Renal cortex interstitium (tissue), 11 donors: Measurements from ENCODE around the gene TAF3. TPM values are rescaled to one million over a fixed set of nuclear protein-coding genes. Genes with fewer than 3 reads are reported as not detected.

Source experiments
- DNase-seq, 11 donors: peaks; one replicate each; pipeline ENCODE4 v3.0.0-alpha.2; 2013; ENCODE audit warnings: low read depth in 9 of 11, low spot score in 4 of 11; ENCODE audit errors: extremely low read depth in 1 of 11
- polyA plus RNA-seq, 3 donors: library from polyadenylated mRNA; unstranded; fragments of 120-200 nt; gene quantifications; one replicate each; pipeline ENCODE4 v1.2.1, GENCODE V29; 2013; ENCODE audit not compliant: insufficient read length in 3 of 3

Gene TAF3
- polyA plus RNA-seq, 3 donors = 10.6 to 12.3 (median 10.9) TPM

DNA sequence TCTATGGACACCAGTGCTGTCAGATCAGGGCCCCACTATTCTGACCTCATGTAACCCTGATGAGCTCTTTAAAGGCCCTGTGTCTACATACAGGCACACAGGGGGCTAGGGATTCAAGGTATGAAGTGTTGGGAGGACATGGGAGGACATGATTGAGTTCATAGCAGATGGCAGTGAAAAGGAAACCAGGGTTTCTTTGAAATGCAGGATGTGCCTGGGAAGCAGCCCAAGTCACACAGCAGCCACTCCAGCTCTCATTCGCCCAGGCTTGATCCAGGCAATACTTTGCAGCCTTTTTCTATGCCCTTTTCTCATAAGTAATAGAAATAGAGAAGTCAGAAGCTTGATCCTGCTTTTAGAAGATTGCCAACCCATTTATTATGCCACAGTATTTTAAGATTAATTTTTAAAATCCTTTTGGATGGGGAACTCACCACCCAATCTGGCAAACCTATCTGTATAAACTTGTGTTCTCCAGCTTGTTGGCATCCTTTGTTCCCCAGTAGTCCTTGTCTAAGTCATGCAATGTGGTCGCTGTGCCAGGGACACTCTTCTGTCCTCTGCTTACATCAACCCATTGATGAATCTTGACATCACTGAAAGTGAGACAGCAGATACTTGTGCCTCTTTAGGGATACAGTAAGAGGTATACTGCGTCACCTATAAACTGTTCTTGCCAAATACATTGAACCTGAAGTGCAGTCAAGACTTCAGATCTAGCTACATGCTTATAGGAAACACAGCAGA lies 95.0 kb downstream of the TAF3 start:
- no peak for DNase-seq

- peak in 8 of 11 donors; percentile 18 to 57 (median 34) for DNase-seq
Measured at GRCh38 chr10:7915923-7916536, 97.7 kb downstream of the TAF3 start.

DNA sequence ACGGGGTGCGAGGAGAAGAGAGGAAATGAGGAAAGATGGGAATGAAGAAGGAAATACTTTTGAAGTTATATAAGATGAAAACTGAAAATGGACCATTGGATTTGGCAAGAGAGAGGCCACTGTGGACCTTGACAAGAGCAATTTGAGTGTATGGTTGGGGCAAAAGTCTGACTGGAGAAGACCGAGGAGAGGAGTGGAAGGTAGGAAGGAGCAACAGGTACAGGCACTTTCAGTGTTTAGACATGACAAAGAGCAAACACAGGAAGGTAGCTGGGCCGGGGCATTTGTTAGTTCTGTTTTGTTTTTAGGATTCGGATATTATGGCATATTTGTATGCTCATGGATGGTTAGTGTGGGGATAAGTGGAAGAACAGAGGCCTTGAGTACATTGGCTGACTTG lies 99.4 kb downstream of the TAF3 start:
- no peak for DNase-seq

- DNase-seq = no peak
Measured at GRCh38 chr10:7922707-7923106, 104.4 kb downstream of the TAF3 start.

GRCh38 chr10:7928536-7928935 lies 110.2 kb downstream of the TAF3 start:
- no peak for DNase-seq

DNA sequence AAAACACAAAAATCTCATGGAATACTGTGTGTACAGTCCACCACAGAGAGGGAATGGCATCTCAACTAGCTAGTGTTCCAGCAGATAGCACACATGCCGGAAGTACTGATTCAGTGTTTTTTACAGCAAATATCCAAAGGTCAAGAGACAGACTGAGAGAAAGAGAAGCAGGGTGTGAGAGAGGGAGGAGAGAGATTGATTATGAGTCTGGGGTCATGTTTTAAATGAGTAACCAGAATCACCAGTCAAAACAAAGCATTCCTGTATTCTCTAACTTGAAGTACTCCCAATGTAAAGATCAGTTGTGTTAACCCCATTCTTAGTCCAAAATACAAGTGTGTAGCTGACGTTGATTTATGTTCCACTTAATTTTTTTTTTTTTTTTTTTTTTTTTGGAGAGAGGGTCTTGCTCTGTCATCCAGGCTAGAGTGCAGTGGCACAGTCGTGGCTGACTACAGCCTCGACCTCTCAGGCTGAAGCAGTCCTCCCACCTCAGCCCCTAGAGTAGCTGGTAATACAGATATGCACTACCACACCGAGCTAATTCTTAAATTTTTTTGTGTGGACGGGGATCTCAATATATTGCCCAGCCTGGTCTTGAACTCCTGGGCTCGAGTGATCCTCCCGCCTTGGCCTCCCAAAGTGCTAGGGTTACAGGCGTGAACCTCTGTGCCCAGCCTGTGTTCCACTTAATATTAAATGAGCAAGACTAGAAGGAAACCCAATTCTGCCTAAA lies 114.2 kb downstream of the TAF3 start:
- peak in 3 of 11 donors; percentile 11 to 31 (median 13) for DNase-seq

DNA sequence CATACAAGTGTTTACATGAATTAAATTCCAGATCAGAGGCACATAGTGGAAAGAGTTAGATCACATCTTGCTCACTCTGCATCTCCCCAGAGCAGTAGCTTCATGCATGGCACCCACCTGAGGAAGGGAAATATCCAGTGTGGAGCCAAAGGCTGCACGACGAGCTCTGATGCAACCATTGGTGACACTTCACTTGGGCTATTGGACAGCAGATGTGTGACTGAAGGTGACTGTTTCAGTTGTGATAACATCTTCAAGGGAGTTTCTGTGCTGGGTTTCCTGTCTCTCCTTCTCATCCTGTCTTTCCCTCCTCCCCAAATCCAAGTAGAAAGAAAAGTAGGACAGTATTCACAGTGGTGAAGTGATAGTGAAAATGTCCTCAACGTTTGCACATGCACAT lies 115.0 kb downstream of the TAF3 start:
- DNase-seq = no peak

- no peak for DNase-seq
Measured at GRCh38 chr10:7933757-7934156, 115.5 kb downstream of the TAF3 start.

- DNase-seq = no peak
Measured at GRCh38 chr10:7937315-7937945, 119.1 kb downstream of the TAF3 start.

GRCh38 chr10:7941576-7941975 lies 123.3 kb downstream of the TAF3 start:
- no peak for DNase-seq

DNA sequence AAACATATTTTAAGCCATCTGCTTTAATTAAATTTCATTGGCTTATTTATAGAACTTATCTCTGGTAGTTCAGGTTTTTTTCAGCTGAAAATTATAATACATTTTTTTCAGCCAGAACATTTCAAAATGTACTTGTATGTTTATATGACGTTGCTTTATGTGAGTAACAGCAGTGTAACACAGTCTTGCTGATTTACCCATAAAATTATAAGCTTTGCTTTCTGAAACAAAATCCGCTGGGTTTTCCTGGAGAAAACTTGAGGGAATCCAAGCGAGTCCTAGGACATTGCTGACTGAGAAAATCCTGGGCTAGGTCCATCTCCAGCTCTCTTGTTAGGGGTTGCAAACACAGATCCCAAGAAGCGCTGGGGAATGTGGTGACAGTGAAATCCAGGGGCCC lies 124.0 kb downstream of the TAF3 start:
- DNase-seq = no peak

GRCh38 chr10:7942859-7943258 lies 124.6 kb downstream of the TAF3 start:
- no peak for DNase-seq

DNA sequence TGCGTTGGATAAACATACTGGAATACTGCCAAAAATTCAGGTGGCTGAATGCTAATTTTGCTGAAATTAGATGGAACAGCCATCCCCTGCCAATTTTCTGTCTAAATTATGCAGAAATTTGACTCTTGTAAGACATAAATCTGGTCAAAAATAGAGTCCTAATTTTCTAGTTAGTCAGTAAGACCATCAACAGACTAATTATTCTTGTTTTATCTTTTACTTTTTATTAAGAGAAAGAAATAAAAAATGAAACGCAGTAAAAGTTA lies 125.8 kb downstream of the TAF3 start:
- no peak for DNase-seq

- no peak for DNase-seq
Measured at GRCh38 chr10:7944537-7944936, 126.2 kb downstream of the TAF3 start.

- DNase-seq = no peak
Measured at GRCh38 chr10:7945034-7945433, 126.7 kb downstream of the TAF3 start.

DNA sequence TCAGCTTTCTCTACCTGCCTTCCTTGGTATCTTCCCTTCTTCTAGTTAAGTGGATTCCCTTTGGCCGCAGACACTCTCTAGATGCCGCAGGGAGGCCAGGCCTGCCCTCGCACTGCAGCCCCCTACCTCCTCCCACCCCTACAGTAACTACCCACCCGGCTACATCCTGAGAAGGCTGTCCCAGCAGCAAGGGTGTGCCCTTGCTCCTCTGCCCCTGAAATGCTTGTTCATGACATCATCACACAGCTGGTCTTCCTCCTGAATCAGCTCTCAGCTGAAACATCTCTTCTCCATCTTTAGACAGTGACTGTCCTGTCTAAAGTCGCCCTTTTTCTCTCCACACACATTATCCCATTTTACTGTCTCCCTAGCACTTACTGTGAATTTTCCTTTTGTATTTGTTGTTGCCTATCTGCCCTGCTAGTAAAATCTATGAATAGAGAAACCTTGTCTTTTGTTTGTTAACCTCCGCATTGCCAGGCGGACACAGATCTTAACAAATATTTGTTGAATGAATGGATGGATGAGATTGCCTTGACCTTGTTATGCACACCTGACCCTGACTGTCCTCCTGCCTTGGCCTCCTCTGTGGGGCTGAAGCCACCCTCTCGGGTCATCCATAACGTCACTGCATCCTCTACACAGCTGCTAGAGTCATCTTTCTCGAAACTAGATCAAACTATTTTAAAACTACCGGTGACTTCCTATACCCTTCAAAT lies 127.3 kb downstream of the TAF3 start:
- DNase-seq = no peak

DNA sequence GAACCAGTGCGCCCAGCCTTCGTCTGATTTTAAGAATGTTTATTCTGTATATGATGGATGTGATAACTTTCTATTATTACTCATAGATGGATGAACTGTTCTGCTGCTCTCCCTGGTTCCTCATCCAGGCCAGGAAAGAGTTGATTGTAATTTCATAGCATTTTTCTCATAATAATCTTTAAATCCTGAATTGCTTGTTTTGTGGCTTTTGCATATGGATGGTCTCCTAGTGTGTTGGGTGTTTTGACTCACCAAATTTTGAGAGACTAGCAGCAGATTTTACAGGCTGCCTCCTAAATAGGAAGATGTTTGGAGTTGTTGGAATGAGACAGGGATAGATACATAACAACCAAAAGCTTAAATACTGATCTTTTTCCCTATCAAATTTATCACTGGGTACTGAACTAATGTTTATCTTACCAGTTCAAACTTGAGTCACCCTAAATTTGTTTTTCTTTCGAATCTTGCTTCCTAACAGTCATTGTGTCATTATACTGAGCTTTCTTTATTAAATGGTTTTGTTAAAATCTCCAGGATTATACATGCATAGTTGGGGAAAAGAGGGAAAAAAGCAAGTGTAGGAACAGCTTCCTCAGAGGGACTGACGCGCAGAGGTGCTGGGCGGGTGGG lies 130.2 kb downstream of the TAF3 start:
- DNase-seq = no peak

DNA sequence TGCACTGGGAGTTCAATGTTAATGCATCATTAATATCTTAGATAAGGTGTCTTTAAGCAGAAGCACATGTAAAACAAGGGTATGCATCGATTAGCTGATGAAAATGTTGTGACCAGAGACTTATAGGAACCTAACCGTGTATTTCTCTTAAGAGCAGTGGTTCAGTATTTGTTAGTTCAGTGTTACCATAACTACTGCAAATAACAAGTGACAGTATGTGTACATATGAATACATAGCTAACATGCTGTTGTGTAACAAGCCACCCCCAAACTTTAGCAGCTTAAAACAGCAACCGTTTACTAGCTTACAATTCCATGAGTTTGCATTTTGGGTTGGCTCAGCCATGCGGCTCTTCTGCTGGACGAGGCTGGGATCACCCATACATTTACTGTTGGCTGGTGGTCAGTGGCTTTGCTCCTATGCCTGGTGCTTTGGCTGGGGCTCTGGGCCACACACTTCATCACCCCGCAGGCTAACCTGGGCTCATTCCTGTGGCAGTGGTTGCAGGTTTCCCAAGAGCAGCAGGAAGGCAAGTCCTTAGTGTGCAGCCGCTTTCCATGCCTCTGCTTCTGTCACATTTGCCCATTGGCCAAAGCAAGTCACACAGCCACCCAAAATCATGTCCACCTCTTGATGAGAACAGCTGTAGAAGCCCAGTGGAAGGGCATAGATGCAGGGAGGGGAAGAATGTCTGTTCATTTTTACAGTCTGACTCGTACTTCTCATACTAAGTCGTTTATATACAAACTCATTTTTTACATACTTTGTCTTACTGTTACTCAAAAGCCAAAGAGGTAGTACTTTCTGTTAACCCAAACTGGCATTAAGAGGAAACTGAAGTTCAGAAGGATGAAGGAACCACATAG lies 132.9 kb downstream of the TAF3 start:
- DNase-seq = no peak
